Renal cortical epithelial cell (primary cell): Measurements from ENCODE around the gene TMEM52B. TPM values are rescaled to one million over a fixed set of nuclear protein-coding genes. Genes with fewer than 3 reads are reported as not detected.

ENCODE experiments used
- total RNA-seq: library from RNA; depleted of rRNA; stranded (reverse); fragments of >200 nt; gene quantifications from 2 replicates; pipeline ENCODE4 v1.2.3, GENCODE V29; 2014

Gene TMEM52B
- total RNA-seq, 1 donor from 2014 or later = 6.9 TPM

Other genes starting within 250 kb of the TMEM52B start
- gene CLEC2A, start 246.7 kb upstream of the TMEM52B start, total RNA-seq = not detected in 2 replicates
- gene CLEC12A, start 207.6 kb upstream of the TMEM52B start, total RNA-seq = not detected in 2 replicates
- not detected in 2 replicates for gene CLEC1B, start 179.9 kb upstream of the TMEM52B start, total RNA-seq
- gene CLEC12B, start 168.4 kb upstream of the TMEM52B start, total RNA-seq = not detected in 2 replicates
- not detected in 2 replicates for gene CLEC9A, start 148.3 kb upstream of the TMEM52B start, total RNA-seq
- gene CLEC1A, start 80.0 kb upstream of the TMEM52B start, total RNA-seq = not detected in 2 replicates
- 0.05 TPM in 1 of 2 replicates, not detected in the other for gene CLEC7A, start 48.8 kb upstream of the TMEM52B start, total RNA-seq
- 0.87 and 0.89 TPM in 2 replicates for gene OLR1, start 6.9 kb upstream of the TMEM52B start, total RNA-seq
- 75.2 and 256 TPM in 2 replicates for gene GABARAPL1, start 33.8 kb downstream of the TMEM52B start, total RNA-seq
- under 0.01 and 4.1 TPM in 2 replicates for gene KLRD1, start 128.8 kb downstream of the TMEM52B start, total RNA-seq
- gene KLRK1, start 211.0 kb downstream of the TMEM52B start, total RNA-seq = not detected in 2 replicates
- gene KLRC4, start 230.7 kb downstream of the TMEM52B start, total RNA-seq = not detected in 2 replicates
- gene KLRC3, start 241.6 kb downstream of the TMEM52B start, total RNA-seq = not detected in 2 replicates